GM21390 (cell line): ENCODE measurements around the gene CEP290.

Source experiments
- ATAC-seq: cut with Tn5 transposase; IDR thresholded peaks from one replicate; pipeline ENCODE4 v1.9.1; 2021; ENCODE audit not compliant: unreplicated experiment

The CEP290 gene

GRCh38 chr12:88141774-88142609, at the start of gene CEP290, which contains the start of gene TMTC3:
Gene CEP290 (minus strand): TSS chr12:88142088. CDS start chr12:88141307, 781 bp downstream.
Gene TMTC3 (plus strand): TSS chr12:88142307. CDS start chr12:88148316, 6,009 bp downstream.
- ATAC-seq: peak; percentile 95

DNA sequence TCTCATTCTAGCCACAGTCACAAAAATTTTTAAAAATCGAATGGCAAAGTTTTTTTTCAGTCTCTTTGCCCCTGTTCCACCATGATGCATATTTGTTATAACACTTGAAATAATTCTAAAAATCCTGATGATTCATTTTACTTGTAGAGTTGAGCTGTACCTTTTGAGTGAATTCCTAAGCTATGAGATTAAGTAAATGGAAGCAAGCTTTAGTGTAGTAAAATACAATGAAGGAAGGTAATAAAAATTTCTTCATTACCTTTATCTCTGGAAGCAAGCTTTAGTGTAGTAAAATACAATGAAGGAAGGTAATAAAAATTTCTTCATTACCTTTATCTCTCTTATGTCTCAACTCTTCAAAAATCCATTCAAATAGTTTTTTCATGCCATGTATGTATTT, 46.3 kb upstream of the CEP290 start:
- no peak for ATAC-seq

DNA sequence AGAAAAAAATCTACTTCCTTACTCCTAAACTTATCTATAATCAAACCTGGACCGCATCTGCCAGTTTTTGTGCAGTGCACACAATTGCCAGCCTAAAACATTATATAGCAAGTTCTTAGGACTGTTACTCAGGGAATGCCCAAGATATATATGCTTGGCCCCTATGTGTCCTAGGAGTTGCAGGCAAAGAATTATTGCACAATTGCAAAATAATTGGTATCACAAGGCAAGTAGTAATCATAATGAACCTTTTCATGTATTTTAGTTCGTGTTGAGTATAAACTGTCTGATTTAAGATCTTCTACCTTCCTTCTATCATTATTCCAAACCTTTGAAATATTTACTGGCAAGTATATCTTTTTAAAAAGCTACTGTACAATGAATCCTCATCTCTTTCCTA, 45.7 kb upstream of the CEP290 start:
- no peak for ATAC-seq

DNA sequence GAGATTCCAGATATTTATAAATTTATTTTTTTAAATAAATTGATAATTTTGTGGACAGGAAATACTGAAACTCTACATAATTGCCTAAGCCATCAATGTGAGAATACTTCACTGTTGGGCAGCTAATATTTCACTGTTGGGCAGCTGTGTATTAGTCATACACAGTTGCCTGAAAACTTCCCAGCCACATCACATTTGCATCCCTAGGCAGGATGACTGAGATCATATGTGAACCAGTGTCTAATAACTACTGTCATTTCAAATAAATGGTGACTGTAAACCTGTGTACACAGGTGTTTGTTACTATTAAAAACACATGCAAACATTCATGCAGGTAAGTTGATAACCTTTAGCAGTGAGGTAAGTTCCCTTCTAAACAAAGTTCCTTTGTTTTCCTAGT, 44.1 kb upstream of the CEP290 start:
- ATAC-seq: peak; percentile 82

DNA sequence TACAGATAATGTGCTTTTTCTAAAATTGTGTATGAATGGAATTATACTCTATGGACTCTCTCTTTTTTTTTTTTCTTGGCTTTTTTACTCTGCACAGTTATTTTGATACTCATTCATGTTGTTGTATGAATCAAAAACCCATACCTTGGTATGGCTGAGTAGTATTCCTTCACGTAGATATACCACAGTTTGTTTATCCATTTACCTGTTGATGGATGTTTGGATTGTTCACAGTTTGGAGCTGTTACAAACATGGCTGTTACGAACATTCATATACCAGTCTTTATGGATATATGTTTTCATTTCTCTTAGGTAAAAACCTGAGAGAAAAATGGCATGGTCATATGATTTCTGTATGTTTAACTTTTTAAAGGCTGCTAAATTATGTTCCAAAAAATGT, 43.4 kb upstream of the CEP290 start:
- ATAC-seq: no peak

DNA sequence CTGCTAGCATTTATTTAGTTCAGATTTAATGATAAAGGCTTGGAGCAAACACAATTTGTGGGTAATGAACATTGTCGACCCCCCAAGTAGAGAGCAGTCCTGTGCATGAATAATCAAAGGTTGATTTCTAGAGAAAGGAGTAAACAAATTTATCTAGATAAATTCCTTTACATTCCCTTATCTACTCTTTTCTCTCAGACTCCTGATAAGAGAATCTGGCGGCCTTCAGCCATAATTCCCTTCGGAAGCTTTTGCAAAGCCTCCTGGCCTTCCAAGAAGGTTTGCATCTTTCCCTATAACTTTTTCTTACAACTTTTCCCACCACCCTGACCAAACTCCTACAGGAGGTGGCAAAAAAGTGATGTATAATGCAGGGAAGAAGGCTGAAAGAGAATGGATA, 42.3 kb upstream of the CEP290 start:
- ATAC-seq: no peak

DNA sequence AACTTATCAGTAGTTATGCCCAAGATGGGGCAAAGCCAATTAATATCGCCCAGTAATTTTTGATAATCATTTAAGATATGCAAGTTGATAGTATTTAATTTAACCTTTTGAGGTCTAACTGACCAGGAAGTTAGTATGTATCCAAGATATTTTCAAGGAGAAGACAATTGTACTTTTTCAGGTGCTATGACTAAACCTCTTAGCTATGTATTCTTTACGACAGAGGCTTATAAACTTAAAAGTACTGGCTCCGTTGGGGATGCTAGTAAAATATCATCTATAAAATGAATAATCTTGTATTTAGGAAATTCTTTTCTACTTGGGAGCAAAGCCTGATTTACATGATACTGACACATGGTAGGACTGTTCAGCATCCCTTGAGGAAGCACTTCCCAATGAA, 40.5 kb upstream of the CEP290 start:
- no peak for ATAC-seq

DNA sequence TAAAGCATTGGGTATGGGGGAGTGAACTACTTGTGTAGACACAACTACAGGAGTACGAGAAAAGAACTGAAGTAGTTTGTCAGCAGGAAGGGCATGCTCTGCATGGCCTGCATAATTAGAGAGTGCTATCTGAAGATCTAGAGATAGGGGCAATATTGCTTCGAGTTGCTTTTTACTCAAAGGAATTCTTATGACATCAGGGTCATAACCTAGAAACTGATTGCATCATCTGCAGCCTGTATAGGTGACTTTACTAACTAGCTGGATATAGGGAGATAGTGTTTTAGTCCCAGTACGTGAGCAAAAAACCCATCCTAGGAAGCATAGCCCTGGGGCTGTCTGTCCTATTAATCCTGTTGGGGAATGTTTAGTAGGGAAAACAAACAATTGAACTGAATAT, 40.0 kb upstream of the CEP290 start:
- no peak for ATAC-seq

GRCh38 chr12:88179436-88180014, 37.6 kb upstream of the CEP290 start:
- no peak for ATAC-seq

DNA sequence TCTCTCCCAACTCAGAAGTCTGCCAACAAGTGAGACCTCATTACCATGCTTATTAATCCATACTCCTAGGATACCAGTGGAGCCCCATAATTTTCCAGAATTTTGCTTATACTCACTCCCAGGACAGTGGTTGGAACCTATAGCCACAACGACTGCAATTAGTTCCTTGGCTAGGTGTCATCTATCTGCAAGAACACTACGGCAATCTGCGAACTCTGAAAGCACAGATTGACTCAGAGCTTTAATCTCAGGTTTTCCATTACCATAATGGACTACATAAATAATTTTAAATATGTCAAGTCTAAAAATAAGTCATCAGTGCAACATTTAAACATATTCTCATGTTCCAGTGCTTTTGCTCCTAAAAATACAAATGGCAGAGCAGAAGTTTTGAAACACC, 33.7 kb upstream of the CEP290 start:
- ATAC-seq: no peak

- no peak for ATAC-seq
Measured at GRCh38 chr12:88172844-88173407, 31.0 kb upstream of the CEP290 start.

DNA sequence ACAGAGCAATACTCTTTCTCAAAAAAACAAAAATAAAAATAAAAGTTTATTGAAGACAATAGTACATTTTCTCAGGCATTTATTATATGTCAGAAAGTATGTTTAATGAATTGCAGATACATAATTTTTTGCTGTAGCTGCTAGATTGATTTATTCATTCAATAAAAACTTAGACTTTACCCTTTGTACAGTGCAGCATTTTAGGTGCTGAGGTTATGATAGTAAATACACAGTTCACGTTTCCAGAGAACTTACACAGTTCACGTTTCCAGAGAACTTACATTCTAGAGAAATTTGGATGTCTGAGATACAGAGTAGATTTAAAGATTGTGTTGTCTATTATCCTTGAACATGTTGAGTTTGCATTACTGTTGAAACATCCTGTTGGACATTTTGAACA, 25.5 kb upstream of the CEP290 start:
- ATAC-seq: no peak

DNA sequence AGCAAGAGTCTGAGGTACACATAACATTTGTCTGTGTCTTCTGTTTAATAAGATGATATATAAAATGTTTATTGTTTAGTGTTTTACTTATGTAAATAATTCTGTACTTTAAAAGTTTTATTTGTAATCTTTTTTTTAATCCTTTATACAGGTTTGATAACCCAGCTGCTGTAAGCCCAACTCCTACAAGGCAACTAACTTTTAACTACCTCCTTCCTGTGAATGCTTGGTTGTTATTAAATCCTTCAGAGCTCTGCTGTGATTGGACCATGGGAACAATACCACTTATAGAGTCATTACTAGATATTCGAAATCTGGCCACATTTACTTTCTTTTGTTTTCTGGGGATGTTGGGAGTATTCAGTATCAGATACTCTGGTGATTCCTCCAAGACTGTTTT, 24.3 kb upstream of the CEP290 start:
- no peak for ATAC-seq

DNA sequence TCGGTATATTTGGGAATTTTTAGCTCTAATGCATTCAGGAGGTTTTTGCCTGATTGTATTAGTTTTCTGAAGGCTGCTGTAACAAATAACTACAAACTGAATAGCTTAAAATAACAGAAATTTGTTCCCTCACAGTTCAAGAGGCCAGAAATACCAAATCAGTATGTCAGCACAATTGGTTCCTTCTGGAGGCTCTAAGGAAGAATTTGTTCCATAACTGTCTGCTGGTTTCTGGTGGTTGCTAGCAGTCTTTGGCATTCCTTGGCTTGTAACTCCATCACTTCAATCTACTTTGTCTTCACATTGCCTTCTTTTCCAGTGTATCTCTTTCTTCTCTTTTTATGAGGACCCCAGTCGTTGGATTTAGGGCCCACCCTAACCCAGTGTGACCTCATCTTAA, 21.5 kb upstream of the CEP290 start:
- no peak for ATAC-seq

GRCh38 chr12:88156075-88156654, 14.3 kb upstream of the CEP290 start:
- no peak for ATAC-seq

DNA sequence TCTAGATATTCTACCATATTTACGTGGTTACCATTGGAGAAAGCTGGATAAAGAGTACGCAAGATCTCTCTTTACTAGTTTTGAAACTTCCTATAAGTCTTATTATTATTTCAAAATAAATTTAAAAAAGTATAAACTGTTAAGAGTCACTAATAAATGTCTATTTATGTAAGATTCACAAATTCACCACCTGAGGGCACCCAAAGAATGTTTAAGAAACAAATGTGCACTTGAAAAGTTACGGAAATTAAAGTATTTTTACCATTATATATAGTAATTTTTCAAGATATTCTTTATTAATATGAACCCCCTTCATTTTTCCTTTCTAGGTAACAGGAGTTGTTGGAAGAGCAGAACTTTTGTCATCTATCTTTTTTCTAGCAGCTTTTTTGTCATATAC, 12.1 kb upstream of the CEP290 start:
- ATAC-seq: no peak

- no peak for ATAC-seq
Measured at GRCh38 chr12:88150063-88150462, 8.2 kb upstream of the CEP290 start.

GRCh38 chr12:88145567-88146505, 3.9 kb upstream of the CEP290 start:
- ATAC-seq: no peak

- ATAC-seq: no peak
Measured at GRCh38 chr12:88144546-88145468, 2.9 kb upstream of the CEP290 start.

- ATAC-seq: no peak
Measured at GRCh38 chr12:88144037-88144436, 2.1 kb upstream of the CEP290 start.
